HCT116 (cell line): Measurements from ENCODE around the gene ANKHD1. TPM values are rescaled to one million over a fixed set of nuclear protein-coding genes. Genes with fewer than 3 reads are reported as not detected.

Source experiments
- ATAC-seq: fragments of 200-7000 bp; cut with Tn5 transposase; 2 replicates; pipeline ENCODE4 v1.9.1; 2020; ENCODE audit warnings: mild to moderate bottlenecking, moderate library complexity
- BruUV-seq: library from RNA; stranded (reverse); fragments of 400-500 nt; replicated peaks from 2 replicates; lab custom pipeline; 2021; lab: Mats Ljungman, UMichigan
- CTCF ChIA-PET: fragments of 300-600 bp; sonication (Branson Sonifier 250); formaldehyde crosslinking; loops from one replicate; lab custom pipeline; 2021; ENCODE audit warnings: antibody characterized with exemption; lab: Charles Lee
- POLR2A ChIA-PET: fragments of 300-600, 350-600 bp; sonication (Branson Sonifier 250); formaldehyde crosslinking; loops from one replicate; lab custom pipeline; 2021; ENCODE audit warnings: antibody characterized with exemption; lab: Charles Lee
- RAD21 ChIA-PET, 2 experiments: fragments of 300-600 bp; sonication (Branson Sonifier 250); formaldehyde crosslinking; loops; one replicate each; lab custom pipeline; 2023; ENCODE audit warnings: low total read pairs in 2 of 2; ENCODE audit not compliant: uncharacterized antibody in 2 of 2, unreplicated experiment in 2 of 2, low non-redundant PET in 1 of 2; lab: Charles Lee
- DNase-seq: peaks from one replicate; pipeline ENCODE4 v3.0.0-alpha.2; 2010; ENCODE audit warnings: low read depth, low spot score
- H2AFZ ChIP-seq: fragments of 200-600 bp; shearing (Covaris generic), sonication (generic); 2 replicates; pipeline ENCODE4 v1.6.1; 2017; ENCODE audit warnings: low read depth, mixed run types, mixed read lengths, antibody characterized with exemption, low read length; ENCODE audit not compliant: poor library complexity, severe bottlenecking
- H3K27ac ChIP-seq: 2 replicates; pipeline ENCODE4 v1.5.1; 2012; ENCODE audit warnings: low read depth, low read length
- H3K27me3 ChIP-seq: fragments of 200-600 bp; sonication (generic); 2 replicates; pipeline ENCODE4 v1.6.1; 2016; ENCODE audit warnings: mixed run types, low read length, mixed read lengths; ENCODE audit not compliant: insufficient read depth
- H3K36me3 ChIP-seq, 2 experiments: fragments of 200-500 bp in 1 of 2; fragments of 200-600 bp in 1 of 2; sonication (Bioruptor generic) in 1 of 2; sonication (generic) in 1 of 2; 2 replicates each; pipeline versions ENCODE4 v1.5.1 to v1.6.1; 2014 to 2016; ENCODE audit warnings: low read length in 2 of 2, inconsistent platforms in 1 of 2, mixed read lengths in 1 of 2, mixed run types in 1 of 2; ENCODE audit not compliant: insufficient read depth in 2 of 2, control insufficient read depth in 1 of 2
- H3K4me1 ChIP-seq, 2 experiments: fragments of 200-600 bp in 1 of 2; sonication (generic) in 1 of 2; 2 replicates each; pipeline versions ENCODE4 v1.5.1 to v1.6.1; 2012 to 2017; ENCODE audit warnings: low read length in 2 of 2, inconsistent platforms in 1 of 2, mild to moderate bottlenecking in 1 of 2, mixed read lengths in 1 of 2, mixed run types in 1 of 2, moderate library complexity in 1 of 2; ENCODE audit not compliant: insufficient read depth in 2 of 2, control insufficient read depth in 1 of 2
- H3K4me2 ChIP-seq: fragments of 200-600 bp; sonication (generic); 2 replicates; pipeline ENCODE4 v1.6.1; 2017; ENCODE audit warnings: mixed run types, low read length, mixed read lengths
- H3K4me3 ChIP-seq, 2 experiments: fragments of 200-600 bp in 1 of 2; sonication (generic) in 1 of 2; replicated peaks in 1 of 2; 2 replicates each; pipeline ENCODE4 v1.5.1; 2011 to 2016; ENCODE audit warnings: low read length in 2 of 2, control low read depth in 1 of 2, low read depth in 1 of 2, mild to moderate bottlenecking in 1 of 2, mixed read lengths in 1 of 2, mixed run types in 1 of 2
- H3K79me2 ChIP-seq: fragments of 200-600 bp; sonication (generic); 2 replicates; pipeline ENCODE4 v1.6.1; 2017; ENCODE audit warnings: mild to moderate bottlenecking, mixed run types, low read length, moderate library complexity, mixed read lengths; ENCODE audit not compliant: insufficient read depth
- H3K9ac ChIP-seq: fragments of 200-600 bp; sonication (generic); 2 replicates; pipeline ENCODE4 v1.6.1; 2016; ENCODE audit warnings: low read length, mixed read lengths
- H3K9me2 ChIP-seq: fragments of 200-600 bp; sonication (generic), shearing (Covaris generic); 2 replicates; pipeline ENCODE4 v1.6.1; 2017; ENCODE audit warnings: mixed run types, mild to moderate bottlenecking, moderate library complexity; ENCODE audit not compliant: insufficient read depth
- H3K9me3 ChIP-seq, 2 experiments: fragments of 200-500 bp in 1 of 2; fragments of 200-600 bp in 1 of 2; sonication (Bioruptor generic) in 1 of 2; sonication (generic) in 1 of 2; 2 replicates each; pipeline ENCODE4 v1.6.1; 2014 to 2017; ENCODE audit warnings: low read length in 2 of 2, mixed read lengths in 2 of 2, inconsistent platforms in 1 of 2, low read depth in 1 of 2, mild to moderate bottlenecking in 1 of 2, mixed run types in 1 of 2, moderate library complexity in 1 of 2; ENCODE audit not compliant: control insufficient read depth in 1 of 2, insufficient read depth in 1 of 2
- H4K20me1 ChIP-seq: fragments of 200-600 bp; sonication (generic), shearing (Covaris generic); 2 replicates; pipeline ENCODE4 v1.6.1; 2017; ENCODE audit warnings: mixed run types, mild to moderate bottlenecking, moderate library complexity; ENCODE audit not compliant: insufficient read depth
- CBX3 ChIP-seq: IDR thresholded peaks from 2 replicates; pipeline ENCODE4 v1.6.1; 2012; ENCODE audit warnings: low read depth
- CTCF ChIP-seq, 3 experiments: fragments of 200-600 bp in 1 of 3; sonication (generic) in 1 of 3; IDR thresholded peaks in 2 of 3; conservative IDR thresholded peaks in 1 of 3; 2 replicates each; pipeline ENCODE4 v1.5.1; 2012 to 2017; ENCODE audit warnings: low read depth in 2 of 3, low read length in 2 of 3, antibody characterized with exemption in 1 of 3, borderline replicate concordance in 1 of 3, control low read depth in 1 of 3, mild to moderate bottlenecking in 1 of 3, mixed read lengths in 1 of 3, mixed run types in 1 of 3, moderate library complexity in 1 of 3; ENCODE audit not compliant: insufficient read depth in 1 of 3
- EGR1 ChIP-seq: IDR thresholded peaks from 2 replicates; pipeline ENCODE4 v1.6.1; 2012; ENCODE audit warnings: low read depth
- ELF1 ChIP-seq: IDR thresholded peaks from 2 replicates; pipeline ENCODE4 v1.6.1; 2012; ENCODE audit warnings: low read depth, borderline replicate concordance
- EZH2 ChIP-seq: fragments of 200-600 bp; sonication (generic); IDR thresholded peaks from 2 replicates; pipeline ENCODE4 v1.6.1; 2017; ENCODE audit warnings: antibody characterized with exemption, mixed run types
- EZH2phosphoT487 ChIP-seq: fragments of 200-600 bp; IDR thresholded peaks from 2 replicates; pipeline ENCODE4 v1.6.1; 2018; ENCODE audit warnings: antibody characterized with exemption, borderline replicate concordance
- FOSL1 ChIP-seq: IDR thresholded peaks from 2 replicates; pipeline ENCODE4 v1.6.1; 2012; ENCODE audit warnings: low read depth
- JUND ChIP-seq: IDR thresholded peaks from 2 replicates; pipeline ENCODE4 v1.6.1; 2012
- MAX ChIP-seq: IDR thresholded peaks from 2 replicates; pipeline ENCODE4 v1.6.1; 2012
- POLR2AphosphoS5 ChIP-seq: IDR thresholded peaks from 2 replicates; pipeline ENCODE4 v1.6.1; 2011; ENCODE audit warnings: mild to moderate bottlenecking, low read depth, low read length, moderate library complexity
- RAD21 ChIP-seq: IDR thresholded peaks from 2 replicates; pipeline ENCODE4 v1.6.1; 2012; ENCODE audit warnings: low read depth, mild to moderate bottlenecking
- REST ChIP-seq: IDR thresholded peaks from 2 replicates; pipeline ENCODE4 v1.6.1; 2012; ENCODE audit warnings: low read depth
- SIN3A ChIP-seq: IDR thresholded peaks from 2 replicates; pipeline ENCODE4 v1.6.1; 2012; ENCODE audit warnings: low read depth
- SRF ChIP-seq: IDR thresholded peaks from 2 replicates; pipeline ENCODE4 v1.6.1; 2012; ENCODE audit warnings: low read depth
- TCF7L2 ChIP-seq: IDR thresholded peaks from 2 replicates; pipeline ENCODE4 v1.7.0; 2011; ENCODE audit warnings: borderline replicate concordance, inconsistent platforms; ENCODE audit not compliant: insufficient read depth, insufficient read length; ENCODE audit errors: extremely low read depth
- YY1 ChIP-seq: IDR thresholded peaks from 2 replicates; pipeline ENCODE4 v1.6.1; 2011; ENCODE audit warnings: low read length, low read depth, moderate library complexity, mild to moderate bottlenecking; ENCODE audit not compliant: insufficient replicate concordance; ENCODE audit errors: extremely low read depth
- ZFX ChIP-seq: fragments of 450-650 bp; IDR thresholded peaks from 2 replicates; pipeline ENCODE4 v1.6.1; 2017
- ZNF274 ChIP-seq: fragments of 200-500 bp; sonication (Bioruptor generic); IDR thresholded peaks from 2 replicates; pipeline ENCODE4 v1.6.1; 2014; ENCODE audit warnings: mild to moderate bottlenecking, low read depth, low read length, inconsistent platforms
- intact Hi-C: fragments of 100-400 bp; cut with micrococcal nuclease; formaldehyde crosslinking; loops from 2 replicates; pipeline ENCODE4 v1.10.0; 2022
- total RNA-seq: library from RNA; stranded (reverse); gene quantifications from one replicate; pipeline ENCODE4 v1.2.1, GENCODE V29; 2021; ENCODE audit not compliant: unreplicated experiment
- TF ChIP-seq, protein P1 (sequence below): IDR thresholded peaks from 2 replicates; pipeline ENCODE4 v1.6.1; 2012

Gene ANKHD1
- total RNA-seq, 1 experiment from 2014 or later: 80.8 TPM

DNA sequence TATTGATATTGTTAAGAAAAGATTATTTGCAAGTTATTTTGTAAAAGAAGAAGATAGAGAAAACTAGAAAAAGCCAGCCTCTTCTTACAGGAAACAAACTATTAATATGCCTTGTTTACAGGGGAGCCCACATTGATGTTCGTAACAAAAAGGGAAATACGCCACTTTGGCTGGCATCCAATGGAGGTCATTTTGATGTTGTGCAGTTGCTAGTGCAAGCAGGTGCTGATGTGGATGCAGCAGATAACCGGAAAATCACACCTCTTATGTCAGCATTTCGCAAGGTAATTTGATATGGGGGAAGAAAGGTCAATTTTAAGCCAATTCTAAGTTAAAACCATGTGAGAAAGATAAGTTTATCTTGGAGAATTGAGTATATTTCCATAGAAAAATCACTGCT, 108.3 kb downstream of the ANKHD1 start:
- ATAC-seq (no peak), DNase-seq (no peak)
- Histone ChIP-seq H3K27me3 (no peaks in the 10 kb centered on the region), H3K9me2 (no peaks in the 10 kb centered on the region), H2AFZ (no peak overlapping the region), H3K4me1 (no peaks in the 10 kb centered on the region), H4K20me1 (no peaks in the 10 kb centered on the region), H3K4me3 (no peak overlapping the region), H3K79me2 (no peaks in the 10 kb centered on the region), H3K27ac (no peak overlapping the region), H3K9ac (no peak overlapping the region), H3K4me2 (no peak overlapping the region), H3K9me3 (no peaks in the 10 kb centered on the region), H3K36me3 (peaks cover 25 to 47% of the 10 kb centered on the region in 2 experiments; a peak in 3 of 4 replicates)
- ChIA-PET RAD21 (no interaction called here), CTCF (no interaction called here), POLR2A (no interaction called here)
- intact Hi-C loops: no loop called here
- TF ChIP-seq RAD21: no peak
- TF ChIP-seq CTCF (IDR thresholded peaks at IDR 0.05 in 2 of 3, conservative IDR thresholded peaks at IDR 0.05 in 1 of 3; ENCODE audit: borderline replicate concordance in 1 of 3, insufficient read depth in 1 of 3, low read depth in 2 of 3, low read length in 2 of 3): no peak
- no peak for TF ChIP-seq MAX
- TF ChIP-seq, protein P1, sequence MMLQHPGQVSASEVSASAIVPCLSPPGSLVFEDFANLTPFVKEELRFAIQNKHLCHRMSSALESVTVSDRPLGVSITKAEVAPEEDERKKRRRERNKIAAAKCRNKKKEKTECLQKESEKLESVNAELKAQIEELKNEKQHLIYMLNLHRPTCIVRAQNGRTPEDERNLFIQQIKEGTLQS: no peak
- no peak for TF ChIP-seq POLR2AphosphoS5
- no peak for TF ChIP-seq TCF7L2
- no peak for TF ChIP-seq REST
- no peak for TF ChIP-seq EZH2
- TF ChIP-seq SIN3A: no peak
- no peak for TF ChIP-seq JUND
- TF ChIP-seq EZH2phosphoT487: no peak
- TF ChIP-seq ZFX: no peak
- TF ChIP-seq FOSL1: no peak
- no peak for TF ChIP-seq ELF1
- no peak for TF ChIP-seq CBX3
- TF ChIP-seq YY1: no peak
- no peak for TF ChIP-seq SRF
- TF ChIP-seq EGR1: no peak
- no peak for TF ChIP-seq ZNF274
- no TSS peak for BruUV-seq
